DND-41 (cell line): Measurements from ENCODE around the gene MAGIX.

Experiments used
- ATAC-seq: fragments of 200-7000 bp; cut with Tn5 transposase; 3 replicates; pipeline ENCODE4 v1.9.1; 2021; ENCODE audit warnings: low read depth; ENCODE audit not compliant: insufficient read depth
- DNase-seq: peaks from one replicate; pipeline ENCODE4 v3.0.0-alpha.2; 2020
- H2AFZ ChIP-seq: 2 replicates; pipeline ENCODE4 v1.6.0; 2012; ENCODE audit warnings: low read depth, low read length
- H3K27ac ChIP-seq: 2 replicates; pipeline ENCODE4 v1.5.1; 2012; ENCODE audit warnings: low read length, inconsistent platforms
- H3K27me3 ChIP-seq: fragments of 200-600 bp; sonication (generic); 2 replicates; pipeline ENCODE4 v1.6.0; 2012; ENCODE audit warnings: low read length, mild to moderate bottlenecking, inconsistent platforms; ENCODE audit not compliant: insufficient read depth, poor library complexity
- H3K36me3 ChIP-seq: 2 replicates; pipeline ENCODE4 v1.5.1; 2012; ENCODE audit warnings: low read length, inconsistent platforms; ENCODE audit not compliant: insufficient read depth
- H3K4me1 ChIP-seq: 2 replicates; pipeline ENCODE4 v1.5.1; 2012; ENCODE audit warnings: mild to moderate bottlenecking, low read length; ENCODE audit not compliant: insufficient read depth
- H3K4me2 ChIP-seq: 2 replicates; pipeline ENCODE4 v1.6.0; 2012; ENCODE audit warnings: mild to moderate bottlenecking, moderate library complexity, low read length, inconsistent platforms; ENCODE audit not compliant: insufficient read depth
- H3K4me3 ChIP-seq, 2 experiments: fragments of 200-600 bp in 1 of 2; shearing (Covaris generic) in 1 of 2; 2 replicates each; pipeline ENCODE4 v1.5.1; 2012 to 2016; ENCODE audit warnings: inconsistent platforms in 2 of 2, low read length in 2 of 2, mild to moderate bottlenecking in 2 of 2, low read depth in 1 of 2, moderate library complexity in 1 of 2
- H3K79me2 ChIP-seq: 2 replicates; pipeline ENCODE4 v1.6.0; 2012; ENCODE audit warnings: low read length, inconsistent platforms; ENCODE audit not compliant: insufficient read depth
- H3K9ac ChIP-seq: 2 replicates; pipeline ENCODE4 v1.6.0; 2012; ENCODE audit warnings: low read depth, mild to moderate bottlenecking, inconsistent platforms, low read length, moderate library complexity
- H3K9me3 ChIP-seq: 2 replicates; pipeline ENCODE4 v1.5.1; 2012; ENCODE audit warnings: low read length, moderate library complexity, mild to moderate bottlenecking, inconsistent platforms; ENCODE audit not compliant: insufficient read depth, severe bottlenecking
- H4K20me1 ChIP-seq: 2 replicates; pipeline ENCODE4 v1.6.0; 2012; ENCODE audit warnings: low read length; ENCODE audit not compliant: insufficient read depth
- EZH2 ChIP-seq: IDR thresholded peaks from 3 replicates; pipeline ENCODE4 v1.6.1; 2012; ENCODE audit warnings: borderline replicate concordance, low read depth, mild to moderate bottlenecking, moderate library complexity, low read length, inconsistent platforms; ENCODE audit not compliant: severe bottlenecking
- TF ChIP-seq, protein P1 (sequence below): IDR thresholded peaks from 2 replicates; pipeline ENCODE4 v1.5.1; 2012; ENCODE audit warnings: borderline replicate concordance, low read length, moderate library complexity, mild to moderate bottlenecking; ENCODE audit not compliant: poor library complexity, severe bottlenecking; ENCODE audit errors: extremely low read depth

Gene MAGIX

DNA sequence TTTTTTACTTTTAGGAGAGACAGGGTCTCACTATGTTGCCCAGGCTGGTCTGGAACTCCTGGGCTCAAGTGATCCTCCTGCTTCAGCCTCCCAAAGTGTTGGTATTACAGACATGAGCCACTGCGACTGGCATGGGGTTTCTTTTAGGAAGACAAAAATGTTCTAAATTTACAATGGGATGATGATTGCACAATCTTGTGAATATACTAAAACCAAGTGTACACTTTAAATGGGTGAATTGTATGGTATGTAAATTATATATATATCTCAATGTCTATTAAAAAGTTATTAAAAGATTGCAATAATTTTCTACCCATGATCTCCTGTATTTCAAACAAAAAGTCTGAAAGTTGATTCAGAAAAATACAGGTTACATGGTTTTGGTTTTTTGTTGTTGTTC, 9.1 kb upstream of the MAGIX start:
- TF ChIP-seq, protein P1, sequence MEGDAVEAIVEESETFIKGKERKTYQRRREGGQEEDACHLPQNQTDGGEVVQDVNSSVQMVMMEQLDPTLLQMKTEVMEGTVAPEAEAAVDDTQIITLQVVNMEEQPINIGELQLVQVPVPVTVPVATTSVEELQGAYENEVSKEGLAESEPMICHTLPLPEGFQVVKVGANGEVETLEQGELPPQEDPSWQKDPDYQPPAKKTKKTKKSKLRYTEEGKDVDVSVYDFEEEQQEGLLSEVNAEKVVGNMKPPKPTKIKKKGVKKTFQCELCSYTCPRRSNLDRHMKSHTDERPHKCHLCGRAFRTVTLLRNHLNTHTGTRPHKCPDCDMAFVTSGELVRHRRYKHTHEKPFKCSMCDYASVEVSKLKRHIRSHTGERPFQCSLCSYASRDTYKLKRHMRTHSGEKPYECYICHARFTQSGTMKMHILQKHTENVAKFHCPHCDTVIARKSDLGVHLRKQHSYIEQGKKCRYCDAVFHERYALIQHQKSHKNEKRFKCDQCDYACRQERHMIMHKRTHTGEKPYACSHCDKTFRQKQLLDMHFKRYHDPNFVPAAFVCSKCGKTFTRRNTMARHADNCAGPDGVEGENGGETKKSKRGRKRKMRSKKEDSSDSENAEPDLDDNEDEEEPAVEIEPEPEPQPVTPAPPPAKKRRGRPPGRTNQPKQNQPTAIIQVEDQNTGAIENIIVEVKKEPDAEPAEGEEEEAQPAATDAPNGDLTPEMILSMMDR: no peak
- no peak for TF ChIP-seq EZH2
- Histone ChIP-seq H3K9me3 (no peaks in the 10 kb centered on the region), H4K20me1 (no peaks in the 10 kb centered on the region), H3K27me3 (no peaks in the 10 kb centered on the region), H3K36me3 (no peaks in the 10 kb centered on the region), H3K27ac (no peak overlapping the region), H3K4me2 (no peak overlapping the region), H3K9ac (no peak overlapping the region), H3K4me3 (no peak overlapping the region), H3K79me2 (no peaks in the 10 kb centered on the region), H2AFZ (no peak overlapping the region), H3K4me1 (peaks cover 21% of the 10 kb centered on the region)
- no peak for DNase-seq
- ATAC-seq: no peak

DNA sequence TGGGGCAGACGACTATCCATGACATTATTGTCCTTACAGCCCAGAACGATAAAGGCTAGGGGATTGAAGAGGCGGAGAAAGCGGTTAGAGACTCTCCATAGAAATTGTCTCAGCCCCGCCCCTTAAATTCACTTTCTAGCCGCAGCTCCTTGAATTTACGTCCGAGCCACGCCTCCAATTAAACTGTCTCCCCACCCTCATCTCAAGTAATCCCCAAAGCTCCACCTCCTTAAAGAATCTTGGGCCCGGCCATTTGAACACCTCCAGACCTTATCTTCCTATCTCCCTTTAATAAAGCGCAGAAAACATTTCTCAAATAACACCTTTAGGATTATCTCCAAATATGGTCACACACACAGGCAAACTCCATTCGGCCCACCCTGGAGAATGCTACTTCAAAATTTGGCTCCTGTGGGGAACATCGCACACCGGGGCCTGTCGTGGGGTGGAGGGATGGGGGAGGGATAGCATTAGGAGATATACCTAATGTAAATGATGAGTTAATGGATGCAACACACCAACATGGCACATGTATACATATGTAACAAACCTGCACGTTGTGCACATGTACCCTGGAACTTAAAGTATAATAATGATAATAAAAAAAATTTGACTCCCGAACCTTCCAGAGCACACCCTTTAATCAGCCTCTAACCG, 7.2 kb upstream of the MAGIX start:
- Histone ChIP-seq H2AFZ (peak overlapping the region; percentile 51), H3K9ac (peak overlapping the region; percentile 66), H3K27ac (peak overlapping the region; percentile 83)

DNA sequence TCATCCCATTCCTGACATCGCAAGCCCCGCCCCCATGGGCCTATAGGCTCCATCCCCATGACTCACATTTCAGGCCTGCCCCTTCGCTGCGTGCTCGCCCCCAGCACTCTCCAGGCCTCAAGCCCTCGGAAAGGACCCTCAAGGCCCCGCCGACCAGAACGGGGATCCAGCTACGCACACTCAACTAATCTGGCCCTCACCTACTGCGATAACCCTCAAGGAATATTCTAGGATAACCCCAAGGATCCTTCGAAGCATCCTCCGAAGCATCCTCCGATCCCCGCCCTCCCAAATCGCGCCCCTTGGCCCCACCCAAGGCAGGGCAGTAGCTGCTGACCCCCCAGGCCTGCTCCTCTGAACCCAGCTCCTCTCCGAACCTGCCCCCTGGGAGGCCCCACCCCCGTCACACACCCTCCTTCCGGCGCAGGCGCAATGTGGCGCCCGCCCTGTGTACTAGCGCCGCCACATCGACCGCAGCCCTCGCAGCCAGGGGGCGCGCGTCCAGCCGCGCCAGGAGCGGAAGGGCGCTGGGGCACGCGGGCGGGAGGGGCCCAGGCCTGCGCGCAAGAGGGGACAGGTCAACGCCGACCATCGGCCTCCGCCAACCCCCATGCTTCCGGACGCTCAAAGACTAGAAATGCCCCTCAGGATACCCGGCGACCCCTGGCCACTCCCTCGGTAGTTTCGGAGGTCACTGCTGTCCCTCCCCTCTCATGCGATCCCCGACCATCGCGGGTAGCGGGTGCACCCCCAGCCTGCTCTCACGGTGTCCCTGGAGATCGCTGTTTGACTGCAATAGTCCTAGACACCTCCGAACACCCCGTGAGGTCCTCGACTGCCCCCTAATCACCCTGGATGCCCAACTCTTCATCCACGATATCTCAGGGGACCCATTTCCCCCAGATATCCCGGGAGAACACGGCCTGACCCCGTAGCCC, 6.4 kb upstream of the MAGIX start:
- DNase-seq (peak; percentile 89), ATAC-seq (peak; percentile 87)
- peak overlapping the region; percentile 80 for H2AFZ ChIP-seq
- H3K27ac ChIP-seq: peak overlapping the region; percentile 83
- no peak for TF ChIP-seq EZH2
- TF ChIP-seq, protein P1: peak; percentile 77
- H3K9me3 ChIP-seq: no peaks in the 10 kb centered on the region
- peak overlapping the region; percentile 61 for H3K4me2 ChIP-seq
- peaks cover 21% of the 10 kb centered on the region for H3K4me1 ChIP-seq
- H4K20me1 ChIP-seq: no peaks in the 10 kb centered on the region
- H3K27me3 ChIP-seq: no peaks in the 10 kb centered on the region
- H3K36me3 ChIP-seq: no peaks in the 10 kb centered on the region
- peak overlapping the region; percentile 66 for H3K9ac ChIP-seq
- no peaks in the 10 kb centered on the region for H3K79me2 ChIP-seq
- H3K4me3 ChIP-seq: peak overlapping the region in 1 of 2 experiments; percentile 52; a peak in 3 of 4 replicates

More for the DNA sequence above, 7.2 kb upstream of the MAGIX start:
- Histone ChIP-seq H3K79me2 (no peaks in the 10 kb centered on the region), H3K4me1 (peaks cover 21% of the 10 kb centered on the region), H3K27me3 (no peaks in the 10 kb centered on the region), H4K20me1 (no peaks in the 10 kb centered on the region), H3K36me3 (no peaks in the 10 kb centered on the region), H3K4me3 (peak overlapping the region in 1 of 2 experiments; percentile 52; a peak in 2 of 4 replicates), H3K9me3 (no peaks in the 10 kb centered on the region), H3K4me2 (peak overlapping the region; percentile 61)
- no peak for TF ChIP-seq EZH2
- TF ChIP-seq, protein P1: no peak
- ATAC-seq: peak; percentile 37
- DNase-seq: peak; percentile 63
